ENCODE results near the gene NIT2. TPM values are rescaled to one million over a fixed set of nuclear protein-coding genes. Genes with fewer than 3 reads are reported as not detected.

Gene NIT2
- total and polyA plus RNA-seq, 9 of the 15 experiments (the other 6 are each of a cell fraction or from before 2014, with no cell fraction given) = 11.4 to 62.2 (median 22.1) TPM

- no peak for TF ChIP-seq ZNF253 (CRISPR knock-in tag; conservative IDR thresholded peaks at IDR 0.05)
- TF ChIP-seq HNRNPUL1 (IDR thresholded peaks at IDR 0.05; ENCODE audit: low read length) = no peak
- no peak for TF ChIP-seq DPF2 (IDR thresholded peaks at IDR 0.05)
- TF ChIP-seq HNRNPH1 (optimal IDR thresholded peaks at IDR 0.05; ENCODE audit: low read depth, low read length) = no peak
- TF ChIP-seq ZNF589 (CRISPR knock-in tag; IDR thresholded peaks at IDR 0.05; ENCODE audit: low read depth) = 0 out of 2 replicates have a peak, but pooled peaks have one; percentile 44
- TF ChIP-seq RNF2 (IDR thresholded peaks at IDR 0.05) = 0 out of 2 replicates have a peak, but pooled peaks have one; percentile 7
- TF ChIP-seq SIRT6 (IDR thresholded peaks at IDR 0.05; ENCODE audit: low read depth, low read length) = no peak
- TF ChIP-seq SAFB2 (IDR thresholded peaks at IDR 0.05; ENCODE audit: borderline replicate concordance, low read depth, low read length, severe bottlenecking) = no peak
- TF ChIP-seq RBM25 (IDR thresholded peaks at IDR 0.05; ENCODE audit: low read depth, low read length, severe bottlenecking) = no peak
- no peak for TF ChIP-seq CSDE1 (IDR thresholded peaks at IDR 0.05)
- peak; percentile 94 for TF ChIP-seq POLR2H (tag; IDR thresholded peaks at IDR 0.05; ENCODE audit: low read depth)
- peak; percentile 88 for TF ChIP-seq L3MBTL2 (IDR thresholded peaks at IDR 0.05)
- peak; percentile 95 for TF ChIP-seq ZBTB40 (IDR thresholded peaks at IDR 0.05)
- no peak for TF ChIP-seq ZBTB40 (CRISPR knock-in tag; IDR thresholded peaks at IDR 0.05)
- TF ChIP-seq GABPB2 (CRISPR knock-in tag; conservative IDR thresholded peaks at IDR 0.05) = no peak
- no peak for TF ChIP-seq ZNF197 (CRISPR knock-in tag; IDR thresholded peaks at IDR 0.05; ENCODE audit: low read depth)
- no peak for TF ChIP-seq THRAP3 (IDR thresholded peaks at IDR 0.05; ENCODE audit: borderline replicate concordance)
- peak in 1 of 2 experiments; percentile 17; a peak in 1 of 4 replicates for TF ChIP-seq RCOR1 (IDR thresholded peaks at IDR 0.05; ENCODE audit: borderline replicate concordance in 1 of 2, low read depth in 2 of 2, low read length in 2 of 2)
- no peak for TF ChIP-seq ZNF133 (CRISPR knock-in tag; IDR thresholded peaks at IDR 0.05)
- peak; percentile 97 for TF ChIP-seq TBP (optimal IDR thresholded peaks at IDR 0.05; ENCODE audit: low read depth, low read length)
- TF ChIP-seq POLR3A (IDR thresholded peaks at IDR 0.05; ENCODE audit: borderline replicate concordance, extremely low read depth, insufficient read depth, insufficient read length) = no peak
Observed at GRCh38 chr3:100400780-100401673, 66.5 kb downstream of the NIT2 start, which contains the start of the genes LNP1 and TOMM70 (continued).
